GM21723 (cell line): ENCODE results near the gene KCNK17.
"Not testable (repeated sequence)": the region's sequence is repeated elsewhere in the genome, so short reads cannot be mapped to it uniquely, and the experiment has no call there.

ENCODE experiments used
- ATAC-seq: cut with Tn5 transposase; IDR thresholded peaks from one replicate; pipeline ENCODE4 v1.9.1; 2021; ENCODE audit warnings: mild to moderate bottlenecking, moderate library complexity; ENCODE audit not compliant: unreplicated experiment

The KCNK17 gene

GRCh38 chr6:39304951-39305350 is 9.3 kb downstream of the KCNK17 start:
- ATAC-seq: no peak

- no peak for ATAC-seq
Observed at GRCh38 chr6:39303425-39304153, 10.6 kb downstream of the KCNK17 start.

GRCh38 chr6:39302669-39303424 is 11.4 kb downstream of the KCNK17 start:
- peak; percentile 90 for ATAC-seq

GRCh38 chr6:39302011-39302410 is 12.2 kb downstream of the KCNK17 start:
- no peak for ATAC-seq

- no peak for ATAC-seq
Observed at GRCh38 chr6:39301606-39302005, 12.6 kb downstream of the KCNK17 start.

GRCh38 chr6:39300739-39301138 is 13.5 kb downstream of the KCNK17 start:
- no peak for ATAC-seq

GRCh38 chr6:39298061-39298460 is 16.2 kb downstream of the KCNK17 start:
- no peak for ATAC-seq

GRCh38 chr6:39296745-39297640 is 17.2 kb downstream of the KCNK17 start:
- ATAC-seq: no peak

- no peak for ATAC-seq
Observed at GRCh38 chr6:39295611-39296011, 18.6 kb downstream of the KCNK17 start.

GRCh38 chr6:39294899-39295298 is 19.3 kb downstream of the KCNK17 start:
- no peak for ATAC-seq

GRCh38 chr6:39294133-39294532 is 20.1 kb downstream of the KCNK17 start:
- no peak for ATAC-seq

GRCh38 chr6:39292637-39293036 is 21.6 kb downstream of the KCNK17 start:
- ATAC-seq: no peak

- no peak for ATAC-seq
Observed at GRCh38 chr6:39289490-39289889, 24.7 kb downstream of the KCNK17 start.

- no peak for ATAC-seq
Observed at GRCh38 chr6:39287601-39288000, 26.6 kb downstream of the KCNK17 start.

- not testable (repeated sequence) for ATAC-seq
Observed at GRCh38 chr6:39286596-39286995, 27.6 kb downstream of the KCNK17 start.

- no peak for ATAC-seq
Observed at GRCh38 chr6:39282774-39283173, 31.4 kb downstream of the KCNK17 start.

GRCh38 chr6:39281312-39281980 is 32.8 kb downstream of the KCNK17 start:
- no peak for ATAC-seq

GRCh38 chr6:39280247-39280731 is 33.9 kb downstream of the KCNK17 start:
- no peak for ATAC-seq

- ATAC-seq: no peak
Observed at GRCh38 chr6:39279539-39279938, 34.7 kb downstream of the KCNK17 start.

- no peak for ATAC-seq
Observed at GRCh38 chr6:39276379-39276995, 37.7 kb downstream of the KCNK17 start.
